GM18526 (cell line): ENCODE results near the gene HDAC5.

ENCODE experiments used
- POLR2A ChIP-seq: IDR thresholded peaks from 3 replicates; pipeline ENCODE4 v1.6.1; 2011; ENCODE audit not compliant: insufficient read length; ENCODE audit errors: extremely low read depth

HDAC5 gene

DNA sequence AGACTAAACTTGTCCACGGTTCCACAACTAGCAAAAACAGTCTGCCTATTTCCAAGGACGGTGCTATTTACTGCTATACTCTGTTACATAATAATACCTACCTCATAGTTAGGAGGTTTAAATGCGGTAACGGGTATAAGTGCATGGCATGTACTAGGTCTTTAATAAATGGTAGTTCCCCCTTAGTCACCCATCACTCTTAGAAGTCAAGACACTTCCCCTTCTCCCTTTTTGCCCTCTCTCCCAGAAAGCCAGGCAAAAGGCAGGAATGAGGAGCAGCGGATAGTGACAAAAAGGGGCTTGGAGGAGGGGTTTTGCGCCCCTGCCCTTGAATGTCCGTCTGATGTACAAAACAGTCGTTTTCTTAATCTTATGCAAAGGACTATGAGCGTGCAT, 55.9 kb downstream of the HDAC5 start:
- no peak for TF ChIP-seq POLR2A

DNA sequence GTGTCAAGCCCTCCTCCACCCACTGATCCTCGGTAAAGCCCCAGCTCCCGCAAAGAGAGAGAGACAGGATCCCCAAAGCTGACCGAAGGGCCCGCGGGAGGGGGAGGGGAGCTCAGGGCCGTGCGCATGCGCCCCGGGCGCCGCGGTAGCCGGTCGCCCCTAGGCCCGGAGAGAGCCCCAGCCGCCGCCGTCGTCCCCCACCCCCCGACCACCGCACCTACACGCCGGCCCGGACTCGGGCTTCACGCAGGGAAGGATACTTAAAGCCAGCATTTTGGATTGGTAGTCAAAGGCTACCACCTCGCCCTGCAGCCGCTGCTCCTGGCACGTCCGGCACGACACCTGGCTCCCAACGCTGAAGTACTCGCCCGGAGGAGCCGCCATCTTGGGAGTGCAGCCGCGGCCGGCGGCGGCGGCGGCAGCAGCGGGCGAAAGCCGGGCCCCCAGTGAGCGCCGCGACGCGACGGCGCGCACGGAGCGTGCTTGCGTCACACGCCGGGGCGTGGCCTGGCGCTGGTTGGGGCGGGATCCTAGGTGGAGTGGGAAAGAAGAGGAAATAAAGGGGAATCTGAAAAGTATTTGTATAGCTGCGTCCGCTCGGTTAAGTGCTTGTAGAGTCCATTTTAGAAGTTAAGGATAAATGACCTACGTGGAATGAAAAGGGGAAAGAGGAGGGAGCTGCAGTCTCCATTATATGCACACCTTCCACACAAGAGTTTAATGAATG, 57.1 kb downstream of the HDAC5 start, which contains the start of gene LSM12:
Gene LSM12, minus strand, starts transcription at position 468 of the 727 bp plus-strand sequence. Its CDS starts 84 bp downstream, at position 384.
- TF ChIP-seq POLR2A: peak; percentile 71

DNA sequence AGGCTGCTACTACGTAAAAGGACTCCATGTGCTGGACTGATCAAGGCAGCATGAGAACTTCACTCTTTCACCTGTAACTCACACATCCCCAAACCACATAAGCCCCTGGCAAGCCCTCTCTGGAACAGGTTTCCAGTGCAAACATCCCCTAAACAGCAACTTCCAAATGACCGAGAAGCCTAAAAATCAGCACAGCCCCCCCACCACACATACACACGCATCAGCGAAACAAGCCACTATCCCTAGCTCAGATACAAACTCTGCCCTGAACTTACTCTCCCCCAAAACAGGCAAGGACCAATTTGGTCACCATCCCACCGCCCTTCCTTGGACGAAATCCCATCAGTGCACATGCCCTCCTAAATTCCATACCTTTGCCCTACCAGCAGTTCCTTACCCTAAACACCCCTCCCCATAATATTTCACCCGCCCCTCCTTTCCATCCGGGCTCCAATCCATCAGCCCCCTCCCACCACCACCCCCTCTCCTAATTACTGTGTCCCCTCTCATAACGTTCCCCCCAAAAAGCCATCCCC, 57.7 kb downstream of the HDAC5 start:
- TF ChIP-seq POLR2A: no peak

DNA sequence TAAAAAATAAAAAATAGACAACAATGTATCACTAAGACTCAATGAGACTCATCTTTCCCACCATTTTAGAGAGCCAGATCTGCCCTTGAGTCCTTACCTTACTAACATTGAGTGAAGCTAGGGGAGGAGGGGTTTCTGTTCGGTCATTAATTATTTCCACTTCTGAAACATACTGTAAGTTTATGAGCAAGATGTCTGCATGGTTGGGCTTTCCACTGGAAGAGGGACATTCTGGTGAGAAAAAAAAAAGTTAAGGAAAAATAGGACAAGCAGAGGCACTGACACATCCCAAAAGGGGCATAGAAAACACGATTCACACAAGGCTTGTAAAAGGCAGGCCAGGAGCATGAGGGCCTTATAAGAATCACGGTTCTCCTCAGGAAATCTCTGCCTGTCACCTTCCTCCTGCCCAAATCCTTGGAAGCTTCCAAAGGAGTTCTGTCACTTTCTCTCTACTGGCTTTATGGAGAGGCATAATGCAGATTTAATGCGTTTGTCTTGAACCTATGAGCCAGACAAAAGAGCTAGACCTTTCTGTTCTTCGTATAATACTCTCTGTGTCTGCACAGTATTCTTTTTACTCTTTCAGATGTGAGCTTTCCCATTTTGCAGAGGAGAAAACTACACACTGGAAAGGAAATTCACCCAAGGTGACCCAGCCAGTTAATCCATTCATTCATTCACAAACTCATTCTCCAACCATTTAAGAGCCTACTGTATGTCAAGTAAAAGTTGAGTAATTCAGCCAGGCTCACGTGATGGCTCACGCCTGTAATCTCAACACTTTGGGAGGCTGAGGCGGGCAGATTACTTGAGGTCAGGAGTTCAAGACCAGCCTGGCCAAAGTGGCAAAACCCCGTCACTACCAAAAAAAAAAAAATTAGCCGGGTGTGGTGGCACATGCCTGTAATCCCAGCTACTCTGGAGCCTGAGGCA, 59.5 kb downstream of the HDAC5 start:
- TF ChIP-seq POLR2A: no peak

DNA sequence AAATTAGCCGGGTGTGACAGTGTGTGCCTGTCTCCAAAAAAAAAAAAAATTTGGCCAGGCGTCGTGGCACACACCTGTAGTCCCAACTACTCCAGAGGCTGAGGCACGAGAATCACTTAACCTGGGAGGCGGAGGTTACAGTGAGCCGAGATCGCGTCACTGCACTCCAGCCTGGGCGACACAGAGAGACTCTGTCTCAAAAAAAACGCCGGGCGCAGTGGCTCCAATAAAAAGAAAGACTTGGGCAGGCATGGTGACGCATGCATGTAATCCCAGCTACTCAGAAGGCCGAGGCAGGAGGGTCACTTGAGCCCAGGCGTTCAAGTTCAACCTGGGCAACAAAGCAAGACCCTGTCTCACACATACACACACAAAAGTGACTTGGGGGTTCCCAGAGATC, 60.6 kb downstream of the HDAC5 start:
- no peak for TF ChIP-seq POLR2A

DNA sequence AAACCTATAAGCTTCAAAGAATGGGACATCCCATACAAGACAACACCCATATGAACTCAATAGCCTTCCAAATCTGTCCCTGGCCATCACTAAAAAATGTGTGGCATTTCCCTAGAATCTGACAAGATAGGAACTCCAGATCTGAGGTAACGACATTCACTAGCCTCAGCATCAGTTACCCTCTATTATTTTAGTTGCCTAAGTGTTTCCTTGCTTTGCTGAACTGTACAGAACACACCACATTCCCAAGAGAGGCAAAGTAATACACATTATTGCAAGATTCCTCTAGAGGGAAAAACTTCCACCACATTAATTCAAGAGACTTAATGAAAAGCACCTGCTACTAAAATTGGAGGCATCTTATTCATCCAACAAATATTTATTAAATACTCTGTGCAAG, 62.0 kb downstream of the HDAC5 start:
- TF ChIP-seq POLR2A: no peak

DNA sequence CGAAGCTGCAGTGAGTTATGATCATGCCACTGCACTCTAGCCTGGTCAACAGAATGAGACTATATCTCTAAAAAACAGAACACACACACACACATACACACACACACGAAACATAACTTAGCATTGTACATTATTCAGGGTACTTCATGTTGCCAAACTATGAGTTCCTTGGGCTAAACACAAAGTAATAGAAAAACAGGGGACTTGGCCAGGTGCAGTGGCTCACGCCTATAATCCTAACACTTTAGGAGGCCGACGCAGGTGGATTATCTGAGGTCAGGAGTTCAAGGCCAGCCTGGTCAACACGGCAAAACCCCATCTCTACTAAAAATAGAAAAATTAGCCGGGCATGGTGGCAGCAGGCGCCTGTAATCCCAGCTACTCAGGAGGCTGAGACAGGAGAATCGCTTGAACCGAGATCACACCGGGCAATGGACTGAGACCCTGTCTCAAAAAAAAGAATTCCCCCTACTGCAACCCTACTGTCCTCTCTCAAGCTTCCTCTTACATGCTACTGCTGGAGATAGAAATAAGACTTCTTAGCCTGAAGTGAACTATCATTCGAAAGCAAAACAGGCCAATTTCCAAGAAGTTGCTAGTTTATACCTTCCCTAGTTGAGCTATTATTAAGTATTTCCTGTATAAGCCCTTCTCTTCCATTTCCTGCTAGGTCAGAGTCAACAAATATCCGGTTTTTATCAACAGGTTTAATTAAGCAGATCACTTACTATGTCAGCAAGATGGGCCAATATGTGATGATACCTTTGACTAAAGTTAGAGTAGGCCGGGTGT, 64.1 kb downstream of the HDAC5 start:
- no peak for TF ChIP-seq POLR2A

DNA sequence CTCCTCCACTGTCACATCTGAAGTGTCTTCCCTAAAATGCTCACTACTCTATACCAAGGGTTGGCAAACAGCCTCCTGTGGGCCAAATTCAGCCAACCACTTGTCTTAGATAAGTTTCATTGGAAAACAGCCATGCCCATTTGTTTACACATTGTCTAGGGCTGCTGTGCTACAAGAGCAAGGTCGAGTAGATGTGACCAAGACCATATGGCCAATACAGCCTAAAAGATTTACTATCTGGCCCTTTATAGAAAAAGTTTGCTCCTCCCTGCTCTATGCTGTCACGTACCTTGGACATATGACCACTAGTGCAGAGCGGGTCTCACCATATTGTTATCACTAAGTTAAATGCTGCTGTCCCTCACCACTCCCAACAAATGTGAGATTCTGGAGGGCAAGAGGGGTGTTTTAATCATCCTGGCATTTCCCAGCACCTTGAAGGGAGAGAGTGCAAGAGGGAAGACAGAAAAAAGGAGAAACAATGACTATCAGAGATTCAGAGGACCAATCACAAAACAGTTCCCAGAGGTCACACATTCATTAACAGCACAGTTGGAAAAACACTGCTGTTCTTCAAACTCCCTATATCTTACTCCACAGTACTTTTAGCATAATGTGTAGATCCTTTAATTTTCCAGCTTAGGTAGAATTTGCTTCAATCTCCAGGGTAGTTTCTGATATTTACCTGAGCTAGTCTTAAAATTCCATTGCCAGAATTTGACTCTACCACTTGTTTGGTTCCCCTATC, 70.1 kb downstream of the HDAC5 start:
- no peak for TF ChIP-seq POLR2A

DNA sequence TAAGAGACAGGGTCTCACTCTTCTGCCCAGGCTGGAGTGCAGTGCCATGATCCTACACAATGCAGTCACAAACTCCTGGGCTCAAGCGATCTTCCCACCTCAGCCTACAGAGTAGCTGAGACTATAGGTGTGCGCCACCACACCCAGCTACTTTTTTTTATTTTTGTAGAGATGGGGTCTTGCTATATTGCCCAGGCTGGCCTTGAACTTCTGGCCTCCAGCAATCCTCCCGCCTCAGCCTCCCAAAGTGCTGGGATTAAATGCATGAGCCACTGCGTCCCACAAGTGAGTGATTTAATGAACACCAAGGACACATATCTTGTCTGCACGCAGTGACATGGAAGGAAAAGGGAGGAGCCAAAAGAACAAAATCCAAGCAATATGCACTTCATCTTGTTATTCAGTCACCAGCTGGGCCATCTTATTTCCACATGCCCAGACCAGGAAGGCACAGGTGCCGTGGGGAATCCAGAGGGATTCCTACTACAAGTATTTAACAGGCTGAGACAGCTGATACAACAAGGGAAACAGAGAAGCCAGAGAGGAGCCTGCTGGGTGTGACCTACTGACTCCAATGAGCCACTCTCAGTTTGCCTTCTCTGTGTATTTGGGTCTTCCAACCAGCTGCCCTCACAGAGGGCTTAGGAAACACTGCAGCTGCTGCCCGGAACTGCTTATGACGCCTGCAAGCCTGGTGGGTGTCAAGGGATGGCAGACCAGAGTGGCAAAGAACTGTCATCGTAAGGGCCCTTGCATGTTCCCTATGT, 74.0 kb downstream of the HDAC5 start:
- no peak for TF ChIP-seq POLR2A

DNA sequence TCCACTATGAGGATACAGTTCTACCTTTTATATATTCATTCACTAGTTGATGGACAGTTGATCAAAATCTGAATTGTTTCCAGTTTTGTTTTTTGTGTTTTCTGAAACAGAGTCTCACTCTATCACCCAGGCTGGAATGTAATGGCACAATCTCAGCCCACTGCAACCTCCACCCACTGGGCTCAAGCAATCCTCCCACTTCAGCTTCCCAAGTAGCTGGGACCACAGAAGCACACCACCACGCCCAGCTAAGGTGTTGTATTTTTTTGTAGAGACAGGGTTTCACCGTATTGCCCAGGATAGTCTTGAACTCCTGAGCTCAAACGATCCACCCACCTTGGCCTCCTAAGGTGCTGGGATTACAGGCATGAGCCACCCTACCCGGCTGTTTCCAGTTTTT, 78.0 kb downstream of the HDAC5 start:
- no peak for TF ChIP-seq POLR2A

DNA sequence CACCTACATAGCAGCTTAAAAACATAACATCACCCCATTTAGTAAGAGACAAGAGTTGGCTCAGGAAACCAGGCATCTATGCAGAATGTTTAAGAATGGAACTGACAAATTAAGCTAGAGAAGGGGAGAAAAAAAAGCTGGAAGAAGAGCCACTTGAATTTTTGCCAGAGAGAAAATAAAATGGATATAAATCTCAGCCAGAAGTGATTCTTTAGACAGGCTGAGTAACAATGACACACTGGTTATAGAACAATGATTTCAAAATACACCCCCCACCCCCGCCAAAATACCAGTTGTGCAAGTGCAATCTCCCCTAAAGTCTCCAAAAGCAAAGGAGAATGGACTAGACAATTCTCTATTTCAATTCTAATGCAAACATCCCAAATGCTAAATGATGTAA, 79.4 kb downstream of the HDAC5 start:
- TF ChIP-seq POLR2A: no peak

DNA sequence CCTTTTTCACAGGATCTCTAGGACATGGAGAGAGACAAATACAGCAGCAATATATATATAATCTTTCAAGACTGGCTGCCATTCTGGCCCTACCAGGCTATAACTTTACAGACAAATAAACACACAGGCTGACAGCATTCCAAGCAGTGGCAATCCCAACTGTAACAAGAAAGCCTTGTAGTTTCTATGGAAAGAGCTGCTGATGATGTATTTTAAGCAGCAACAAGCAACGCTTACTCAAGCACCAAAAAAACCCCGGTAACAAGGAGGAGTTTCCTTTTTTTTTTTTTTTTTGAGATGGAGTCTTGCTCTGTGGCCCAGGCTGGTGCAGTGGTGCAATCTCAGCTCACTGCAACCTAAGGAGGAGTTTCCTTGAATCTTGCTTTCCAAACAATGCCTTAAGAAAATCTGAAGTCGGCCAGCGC, 80.2 kb downstream of the HDAC5 start:
- TF ChIP-seq POLR2A: no peak

DNA sequence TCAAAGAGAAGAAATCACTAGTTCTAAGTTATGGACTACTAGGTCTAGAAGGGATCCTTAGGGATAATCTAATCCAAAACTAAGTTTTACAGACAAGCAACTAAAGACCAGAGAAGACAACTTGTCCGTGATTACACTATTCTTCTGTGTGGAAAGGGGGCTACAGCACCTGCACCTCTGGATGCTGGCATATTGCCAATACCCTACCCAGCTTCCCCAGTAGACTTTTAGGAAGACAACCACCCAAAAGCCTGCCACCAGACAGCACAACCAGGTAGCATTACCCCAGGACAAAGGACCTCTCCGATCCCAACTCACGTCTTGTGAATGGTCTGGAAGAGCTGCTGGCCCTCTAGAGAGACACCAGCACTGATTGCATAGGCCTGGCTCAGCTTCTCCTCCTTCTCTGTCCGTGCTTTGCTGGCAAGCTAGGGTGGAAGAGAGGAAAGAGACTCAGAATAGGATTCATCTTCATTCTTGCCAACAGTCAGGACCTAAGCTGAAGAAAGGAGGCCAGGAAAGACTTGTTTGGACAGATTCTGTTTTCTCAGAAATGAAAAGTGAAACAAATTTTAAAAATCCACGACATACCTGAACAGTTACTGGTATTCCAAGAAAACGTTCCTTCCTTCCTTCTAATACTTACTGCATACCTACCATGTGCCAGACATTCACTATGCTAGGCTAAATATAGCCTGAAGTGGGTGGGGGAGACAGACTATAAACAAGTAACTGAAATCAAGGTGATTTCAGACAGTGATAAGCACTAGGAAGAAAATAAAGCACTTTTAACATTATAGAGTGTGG, 83.4 kb downstream of the HDAC5 start:
- no peak for TF ChIP-seq POLR2A
